H1 (cell line): ENCODE measurements around the gene ZNF598.
"Not testable (repeated sequence)": the region's sequence is repeated elsewhere in the genome, so short reads cannot be mapped to it uniquely, and the experiment has no call there.

ENCODE experiments used
- CREB1 ChIP-seq: IDR thresholded peaks from 2 replicates; pipeline ENCODE4 v1.6.1; 2012; ENCODE audit warnings: inconsistent platforms
- EP300 ChIP-seq, 2 experiments: IDR thresholded peaks; 1 replicate in 1 of 2; 2 replicates in 1 of 2; pipeline ENCODE4 v1.6.1; 2011 to 2012; ENCODE audit warnings: low read depth in 2 of 2, low read length in 2 of 2, mild to moderate bottlenecking in 2 of 2, borderline replicate concordance in 1 of 2, inconsistent platforms in 1 of 2, moderate library complexity in 1 of 2
- GABPA ChIP-seq: IDR thresholded peaks from 2 replicates; pipeline ENCODE4 v1.6.1; 2011; ENCODE audit warnings: mild to moderate bottlenecking, low read length, moderate library complexity, borderline replicate concordance; ENCODE audit not compliant: insufficient read depth
- JUND ChIP-seq: IDR thresholded peaks from 2 replicates; pipeline ENCODE4 v1.6.1; 2011; ENCODE audit warnings: mild to moderate bottlenecking, improper control_type of control experiment, low read length
- POLR2A ChIP-seq, 2 experiments: IDR thresholded peaks; 1 replicate in 1 of 2; 2 replicates in 1 of 2; pipeline ENCODE4 v1.6.1; 2011; ENCODE audit warnings: low read depth in 2 of 2, low read length in 2 of 2, mild to moderate bottlenecking in 2 of 2; ENCODE audit errors: control extremely low read depth in 1 of 2
- POLR2AphosphoS5 ChIP-seq: IDR thresholded peaks from 2 replicates; pipeline ENCODE4 v1.6.1; 2011; ENCODE audit warnings: low read depth, low read length
- RXRA ChIP-seq: IDR thresholded peaks from 2 replicates; pipeline ENCODE4 v1.6.1; 2011; ENCODE audit warnings: low read depth, mild to moderate bottlenecking, low read length, moderate library complexity; ENCODE audit not compliant: insufficient read depth
- SP4 ChIP-seq: IDR thresholded peaks from 2 replicates; pipeline ENCODE4 v1.6.1; 2012; ENCODE audit warnings: low read length, inconsistent platforms
- YY1 ChIP-seq: IDR thresholded peaks from 2 replicates; pipeline ENCODE4 v1.6.1; 2011; ENCODE audit warnings: low read depth, mild to moderate bottlenecking, low read length
- TF ChIP-seq, protein P1 (sequence below), 3 experiments: IDR thresholded peaks; 1 replicate in 2 of 3; 2 replicates in 1 of 3; pipeline versions ENCODE4 v1.5.1 to v1.6.1; 2011; ENCODE audit warnings: low read length in 3 of 3, mild to moderate bottlenecking in 3 of 3, inconsistent platforms in 2 of 3, low read depth in 1 of 3, moderate library complexity in 1 of 3; ENCODE audit not compliant: insufficient read depth in 1 of 3; ENCODE audit errors: control extremely low read depth in 1 of 3
- TF ChIP-seq, protein P2 (sequence below): IDR thresholded peaks from 2 replicates; pipeline ENCODE4 v1.6.1; 2012; ENCODE audit warnings: low read length, inconsistent platforms

DNA sequence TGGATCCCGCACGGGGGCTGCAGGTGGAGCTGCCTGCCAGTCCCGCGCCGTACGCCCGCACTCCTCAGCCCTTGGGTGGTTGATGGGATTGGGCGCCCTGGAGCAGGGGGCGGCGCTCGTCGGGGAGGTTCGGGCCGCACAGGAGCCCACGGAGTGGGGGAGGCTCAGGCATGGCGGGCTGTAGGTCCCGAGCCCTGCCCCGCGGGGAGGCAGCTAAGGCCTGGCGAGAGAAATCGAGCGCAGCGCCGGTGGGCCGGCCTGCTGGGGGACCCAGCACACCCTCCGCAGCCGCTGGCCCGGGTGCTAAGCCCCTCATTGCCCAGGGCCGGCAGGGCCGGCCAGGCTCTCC is 51.5 kb downstream of the ZNF598 start:
- TF ChIP-seq, protein P1, sequence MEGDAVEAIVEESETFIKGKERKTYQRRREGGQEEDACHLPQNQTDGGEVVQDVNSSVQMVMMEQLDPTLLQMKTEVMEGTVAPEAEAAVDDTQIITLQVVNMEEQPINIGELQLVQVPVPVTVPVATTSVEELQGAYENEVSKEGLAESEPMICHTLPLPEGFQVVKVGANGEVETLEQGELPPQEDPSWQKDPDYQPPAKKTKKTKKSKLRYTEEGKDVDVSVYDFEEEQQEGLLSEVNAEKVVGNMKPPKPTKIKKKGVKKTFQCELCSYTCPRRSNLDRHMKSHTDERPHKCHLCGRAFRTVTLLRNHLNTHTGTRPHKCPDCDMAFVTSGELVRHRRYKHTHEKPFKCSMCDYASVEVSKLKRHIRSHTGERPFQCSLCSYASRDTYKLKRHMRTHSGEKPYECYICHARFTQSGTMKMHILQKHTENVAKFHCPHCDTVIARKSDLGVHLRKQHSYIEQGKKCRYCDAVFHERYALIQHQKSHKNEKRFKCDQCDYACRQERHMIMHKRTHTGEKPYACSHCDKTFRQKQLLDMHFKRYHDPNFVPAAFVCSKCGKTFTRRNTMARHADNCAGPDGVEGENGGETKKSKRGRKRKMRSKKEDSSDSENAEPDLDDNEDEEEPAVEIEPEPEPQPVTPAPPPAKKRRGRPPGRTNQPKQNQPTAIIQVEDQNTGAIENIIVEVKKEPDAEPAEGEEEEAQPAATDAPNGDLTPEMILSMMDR (IDR thresholded peaks at IDR 0.05; ENCODE audit: control extremely low read depth in 1 of 3, insufficient read depth in 1 of 3, low read depth in 1 of 3, low read length in 3 of 3), result not testable (repeated sequence)
- TF ChIP-seq CREB1; POLR2A (IDR thresholded peaks at IDR 0.05; ENCODE audit: control extremely low read depth in 1 of 2, low read depth in 2 of 2, low read length in 2 of 2); RXRA; SP4; POLR2AphosphoS5; EP300 (IDR thresholded peaks at IDR 0.05; ENCODE audit: borderline replicate concordance in 1 of 2, low read depth in 2 of 2, low read length in 2 of 2); GABPA; JUND; YY1: not testable (repeated sequence)
- TF ChIP-seq, protein P2, sequence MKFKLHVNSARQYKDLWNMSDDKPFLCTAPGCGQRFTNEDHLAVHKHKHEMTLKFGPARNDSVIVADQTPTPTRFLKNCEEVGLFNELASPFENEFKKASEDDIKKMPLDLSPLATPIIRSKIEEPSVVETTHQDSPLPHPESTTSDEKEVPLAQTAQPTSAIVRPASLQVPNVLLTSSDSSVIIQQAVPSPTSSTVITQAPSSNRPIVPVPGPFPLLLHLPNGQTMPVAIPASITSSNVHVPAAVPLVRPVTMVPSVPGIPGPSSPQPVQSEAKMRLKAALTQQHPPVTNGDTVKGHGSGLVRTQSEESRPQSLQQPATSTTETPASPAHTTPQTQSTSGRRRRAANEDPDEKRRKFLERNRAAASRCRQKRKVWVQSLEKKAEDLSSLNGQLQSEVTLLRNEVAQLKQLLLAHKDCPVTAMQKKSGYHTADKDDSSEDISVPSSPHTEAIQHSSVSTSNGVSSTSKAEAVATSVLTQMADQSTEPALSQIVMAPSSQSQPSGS, result not testable (repeated sequence)
